A673 (cell line): Measurements from ENCODE around the gene EYA4. TPM values are rescaled to one million over a fixed set of nuclear protein-coding genes. Genes with fewer than 3 reads are reported as not detected.

ENCODE experiments used
- BruUV-seq: library from RNA; stranded (reverse); fragments of 400-500 nt; replicated peaks from 2 replicates; lab custom pipeline; 2021; lab: Mats Ljungman, UMichigan
- CTCF ChIA-PET: fragments of 300-600 bp; sonication (Branson Sonifier 250); formaldehyde crosslinking; loops from one replicate; lab custom pipeline; 2022; ENCODE audit warnings: antibody characterized with exemption; lab: Charles Lee
- POLR2A ChIA-PET: fragments of 300-600 bp; sonication (Branson Sonifier 250); formaldehyde crosslinking; loops from one replicate; lab custom pipeline; 2022; ENCODE audit warnings: antibody characterized with exemption; ENCODE audit not compliant: low non-redundant PET; lab: Charles Lee
- DNase-seq: peaks from one replicate; pipeline ENCODE4 v3.0.0-alpha.2; 2015; ENCODE audit warnings: low spot score
- H3K27ac ChIP-seq: fragments of 200-600 bp; sonication (generic); 2 replicates; pipeline ENCODE4 v1.5.1; 2016; ENCODE audit warnings: mixed run types, low read depth, mild to moderate bottlenecking, mixed read lengths, antibody characterized with exemption, low read length; ENCODE audit not compliant: poor library complexity, severe bottlenecking
- H3K27me3 ChIP-seq: fragments of 200-600 bp; sonication (generic); replicated peaks from 2 replicates; pipeline ENCODE4 v1.6.1; 2017; ENCODE audit warnings: mixed run types, low read depth, mild to moderate bottlenecking, mixed read lengths, antibody characterized with exemption, low read length; ENCODE audit not compliant: insufficient read depth, poor library complexity
- H3K36me3 ChIP-seq: fragments of 200-600 bp; sonication (generic); 2 replicates; pipeline ENCODE4 v1.6.1; 2016; ENCODE audit warnings: mixed run types, mild to moderate bottlenecking, mixed read lengths, antibody characterized with exemption, low read length; ENCODE audit not compliant: insufficient read depth, poor library complexity, severe bottlenecking
- H3K4me1 ChIP-seq: fragments of 200-600 bp; sonication (generic); 2 replicates; pipeline ENCODE4 v1.6.1; 2017; ENCODE audit warnings: mixed run types, mild to moderate bottlenecking, mixed read lengths, antibody characterized with exemption, low read length; ENCODE audit not compliant: insufficient read depth, poor library complexity, severe bottlenecking
- H3K4me3 ChIP-seq: fragments of 200-600 bp; sonication (generic); 2 replicates; pipeline ENCODE4 v1.5.1; 2016; ENCODE audit warnings: low read depth, mixed run types, mild to moderate bottlenecking, mixed read lengths, low read length; ENCODE audit not compliant: poor library complexity, severe bottlenecking
- H3K9me3 ChIP-seq: fragments of 200-600 bp; sonication (generic); 2 replicates; pipeline ENCODE4 v1.6.1; 2016; ENCODE audit warnings: mixed run types, low read depth, mild to moderate bottlenecking, mixed read lengths, antibody characterized with exemption, low read length; ENCODE audit not compliant: poor library complexity, severe bottlenecking
- CTCF ChIP-seq: fragments of 300-800, 200-600 bp; sonication (generic); conservative IDR thresholded peaks from 2 replicates; pipeline ENCODE4 v1.5.1; 2017; ENCODE audit warnings: low read depth, mild to moderate bottlenecking, antibody characterized with exemption, low read length, moderate library complexity, mixed read lengths
- EZH2 ChIP-seq: fragments of 200-600 bp; sonication (generic); IDR thresholded peaks from 2 replicates; pipeline ENCODE4 v1.6.1; 2017; ENCODE audit warnings: borderline replicate concordance, low read depth, mild to moderate bottlenecking, mixed read lengths, antibody characterized with exemption, low read length; ENCODE audit not compliant: poor library complexity, severe bottlenecking
- intact Hi-C: fragments of 100-400 bp; cut with micrococcal nuclease; formaldehyde crosslinking; loops from one replicate; pipeline ENCODE4 v1.10.0; 2022; ENCODE audit not compliant: unreplicated experiment
- total RNA-seq: library from RNA; stranded (reverse); gene quantifications from 2 replicates; pipeline ENCODE4 v1.2.3, GENCODE V29; 2021

The EYA4 gene
- total RNA-seq, 1 experiment from 2014 or later, result 1.3 TPM

GRCh38 chr6:133291671-133292070 lies 50.5 kb downstream of the EYA4 start:
- no peaks in the 10 kb centered on the region for H3K9me3 ChIP-seq
- BruUV-seq, result no TSS peak
- H3K4me1 ChIP-seq, result peaks cover 5% of the 10 kb centered on the region
- H3K27me3 ChIP-seq, result no peaks in the 10 kb centered on the region
- ChIA-PET CTCF (no interaction called here), POLR2A (no interaction called here)
- no peak for DNase-seq
- intact Hi-C loops, result no loop called here
- H3K36me3 ChIP-seq, result no peaks in the 10 kb centered on the region
- no peak overlapping the region for H3K4me3 ChIP-seq
- no peak overlapping the region for H3K27ac ChIP-seq
- TF ChIP-seq CTCF, result no peak
- no peak for TF ChIP-seq EZH2

- H3K36me3 ChIP-seq, result no peaks in the 10 kb centered on the region
- no TSS peak for BruUV-seq
- no peak for TF ChIP-seq EZH2
- TF ChIP-seq CTCF, result no peak
- H3K27ac ChIP-seq, result no peak overlapping the region
- ChIA-PET POLR2A (no interaction called here), CTCF (no interaction called here)
- no peaks in the 10 kb centered on the region for H3K27me3 ChIP-seq
- DNase-seq, result no peak
- H3K4me3 ChIP-seq, result no peak overlapping the region
- intact Hi-C loops, result no loop called here
- no peaks in the 10 kb centered on the region for H3K9me3 ChIP-seq
- no peaks in the 10 kb centered on the region for H3K4me1 ChIP-seq
Observed at GRCh38 chr6:133297657-133298056, 56.5 kb downstream of the EYA4 start.

- no peaks in the 10 kb centered on the region for H3K27me3 ChIP-seq
- no peaks in the 10 kb centered on the region for H3K36me3 ChIP-seq
- POLR2A ChIA-PET, result no interaction called here
- H3K9me3 ChIP-seq, result no peaks in the 10 kb centered on the region
- no peak overlapping the region for H3K4me3 ChIP-seq
- H3K4me1 ChIP-seq, result no peaks in the 10 kb centered on the region
- no TSS peak for BruUV-seq
- TF ChIP-seq EZH2 (no peak), CTCF (no peak)
- H3K27ac ChIP-seq, result no peak overlapping the region
- CTCF ChIA-PET, result no interaction called here
- no peak for DNase-seq
- intact Hi-C loops, result no loop called here
Observed at GRCh38 chr6:133298335-133298734, 57.2 kb downstream of the EYA4 start.
